CMK (cell line): ENCODE results near the gene GREB1.

Experiments
- DNase-seq: peaks from one replicate; pipeline ENCODE4 v3.0.0-alpha.2; 2010; ENCODE audit warnings: low read depth

GREB1 gene

GRCh38 chr2:11508279-11508678 is 25.6 kb upstream of the GREB1 start:
- DNase-seq: no peak

DNA sequence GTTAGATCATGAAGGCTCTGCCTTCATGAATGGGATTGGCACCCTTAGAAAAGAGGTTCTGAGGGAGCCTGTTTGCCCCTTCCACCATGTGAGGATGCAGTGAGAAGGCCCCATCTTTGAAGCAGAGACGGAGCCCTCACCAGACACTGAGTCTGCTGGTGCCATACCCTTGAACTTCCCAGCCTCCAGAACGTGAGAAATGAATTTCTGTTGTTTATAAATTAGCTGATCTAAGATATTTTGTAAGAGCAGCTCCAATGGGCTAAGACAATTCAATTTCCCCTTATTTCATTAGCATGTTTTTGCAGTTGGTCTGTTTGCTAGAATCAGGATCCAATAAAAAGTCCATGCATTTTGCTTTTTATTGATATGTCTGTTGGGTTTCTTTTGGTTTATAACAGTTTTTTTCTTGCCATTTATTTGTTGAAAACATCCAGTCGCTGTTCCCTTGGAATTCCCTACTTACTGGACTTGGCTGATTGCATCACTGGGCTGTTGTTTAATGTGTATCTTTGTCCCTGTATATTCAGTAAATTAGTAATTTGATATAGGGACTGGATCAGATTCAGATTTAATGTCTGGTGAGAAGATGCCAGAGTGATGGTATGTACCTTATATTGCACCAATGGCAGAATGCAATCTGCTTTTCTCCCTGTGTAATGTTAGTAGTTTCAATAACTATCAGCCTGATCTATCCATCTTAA is 24.0 kb upstream of the GREB1 start:
- no peak for DNase-seq

GRCh38 chr2:11512431-11512830 is 21.4 kb upstream of the GREB1 start:
- no peak for DNase-seq

GRCh38 chr2:11513319-11513718 is 20.5 kb upstream of the GREB1 start:
- DNase-seq: no peak

DNA sequence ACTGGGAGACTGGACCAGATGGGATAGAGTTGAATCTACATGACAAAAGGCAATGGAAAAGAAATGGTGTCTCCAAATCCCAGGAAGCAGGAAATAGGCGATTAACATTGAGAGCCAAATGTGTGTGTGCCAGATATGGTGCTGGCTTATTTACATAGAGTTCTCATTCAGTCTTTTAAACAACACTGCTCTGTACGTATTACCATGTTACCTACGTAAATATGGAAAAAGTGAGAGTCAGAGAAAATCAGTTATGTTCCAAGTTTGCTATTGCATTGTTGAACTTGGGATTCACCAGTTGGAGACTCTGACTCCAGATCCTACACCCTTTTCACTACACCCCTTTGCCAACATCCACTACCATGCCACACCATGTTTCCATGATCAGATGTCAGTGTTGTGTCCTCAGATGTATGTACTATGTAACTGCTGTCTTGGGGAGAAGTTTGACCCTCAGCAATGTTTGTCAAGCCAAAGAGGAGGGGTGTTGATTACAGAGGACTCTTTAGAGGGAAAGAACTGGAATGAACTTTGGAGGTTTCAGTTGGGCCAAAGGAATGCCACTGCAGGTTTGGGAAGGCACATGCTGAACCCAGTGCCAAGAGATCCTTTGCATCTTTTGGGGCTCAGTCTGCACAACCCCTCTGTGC is 19.6 kb upstream of the GREB1 start:
- no peak for DNase-seq

GRCh38 chr2:11514904-11515303 is 18.9 kb upstream of the GREB1 start:
- no peak for DNase-seq

GRCh38 chr2:11515490-11515981 is 18.3 kb upstream of the GREB1 start:
- no peak for DNase-seq

DNA sequence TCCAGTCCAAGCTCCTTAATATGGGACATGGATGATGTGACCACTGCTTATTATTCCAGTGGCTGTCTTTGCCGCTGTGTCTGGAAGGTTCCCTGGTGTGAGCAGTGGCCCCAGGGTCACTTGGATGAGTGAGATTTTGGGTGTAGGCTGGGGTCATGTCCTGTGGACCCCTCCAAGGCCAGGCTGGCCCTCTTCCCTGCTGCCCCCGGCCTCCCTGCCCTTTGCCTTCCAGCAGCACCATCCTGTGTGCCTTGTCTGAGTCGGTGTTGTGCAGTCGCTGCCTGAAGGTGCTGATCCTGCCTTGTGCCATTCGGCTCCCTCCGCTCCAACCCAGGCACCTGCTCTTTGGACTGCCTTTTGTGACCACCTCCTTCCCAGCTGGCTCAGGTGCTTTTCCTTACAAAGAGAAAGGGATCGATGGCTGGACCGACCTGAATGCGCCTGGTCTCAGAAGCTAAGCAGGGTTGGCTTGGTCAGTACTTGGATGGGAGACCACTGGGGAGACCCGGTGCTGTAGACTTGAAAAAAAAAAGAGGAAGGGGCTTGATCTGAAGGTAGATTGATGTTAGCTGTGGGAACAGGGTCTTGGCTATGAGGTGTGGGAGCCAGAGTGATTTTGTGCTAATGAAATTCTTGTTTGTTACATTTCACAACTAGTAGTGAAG is 16.7 kb upstream of the GREB1 start:
- no peak for DNase-seq

GRCh38 chr2:11517906-11518305 is 15.9 kb upstream of the GREB1 start:
- DNase-seq: no peak

GRCh38 chr2:11520092-11520693 is 13.7 kb upstream of the GREB1 start:
- no peak for DNase-seq

DNA sequence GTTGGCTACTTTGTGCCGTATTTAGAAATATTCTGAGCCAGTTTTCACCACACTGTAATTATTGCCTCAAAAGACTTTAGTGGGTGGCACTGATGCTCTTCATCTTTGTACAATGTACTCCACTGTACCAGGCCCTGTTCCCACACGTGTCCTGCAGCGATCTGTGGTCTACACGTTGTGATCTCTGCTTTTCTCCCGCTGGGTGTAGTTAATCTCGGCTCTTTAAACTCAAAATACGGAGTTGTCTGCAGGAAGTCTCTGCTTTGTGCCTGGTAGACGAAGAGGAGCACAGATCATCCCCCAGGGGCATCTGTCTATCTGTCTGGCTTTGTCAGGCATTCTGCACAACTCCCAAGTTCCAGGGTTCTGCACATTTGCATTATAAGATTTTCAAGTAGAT is 12.1 kb upstream of the GREB1 start:
- no peak for DNase-seq

GRCh38 chr2:11524470-11524869 is 9.4 kb upstream of the GREB1 start:
- DNase-seq: no peak

DNA sequence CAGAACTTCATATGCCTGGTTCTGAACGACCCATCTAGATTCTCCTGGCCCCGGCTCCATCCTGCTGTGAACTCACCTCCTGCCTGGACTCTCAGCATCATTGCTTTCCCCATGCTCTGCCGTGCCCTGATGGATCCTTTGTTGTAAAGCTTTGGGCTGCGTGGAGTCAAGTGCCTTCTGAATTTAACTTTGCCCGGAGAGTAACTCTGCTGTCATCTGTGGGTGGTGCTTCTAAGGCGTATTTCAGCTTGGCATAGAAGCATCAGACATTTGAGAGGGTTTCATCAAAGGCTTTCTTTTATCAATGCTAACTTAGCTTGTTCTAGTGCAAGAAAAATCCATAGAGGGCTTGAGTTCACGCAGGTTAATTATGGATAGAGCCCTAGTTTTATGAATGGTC is 8.1 kb upstream of the GREB1 start:
- DNase-seq: no peak

DNA sequence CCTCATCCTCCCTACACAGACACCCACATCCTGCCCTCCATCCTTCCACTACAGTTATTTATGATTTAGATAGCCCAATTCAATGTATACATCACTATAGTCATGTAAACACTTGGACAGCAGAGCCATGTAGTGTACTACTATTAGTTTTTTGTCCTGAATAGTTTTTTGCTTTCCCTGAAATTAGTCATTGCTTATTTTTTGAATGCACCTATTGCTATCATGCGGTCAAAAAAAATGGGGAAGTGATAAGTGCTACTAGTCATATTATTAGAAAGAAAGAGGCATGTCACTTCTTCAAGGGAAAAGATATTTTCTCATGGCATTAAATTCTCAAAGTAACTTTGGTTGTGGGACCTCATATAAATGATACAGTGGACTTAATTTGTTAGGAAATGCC is 6.8 kb upstream of the GREB1 start:
- no peak for DNase-seq

DNA sequence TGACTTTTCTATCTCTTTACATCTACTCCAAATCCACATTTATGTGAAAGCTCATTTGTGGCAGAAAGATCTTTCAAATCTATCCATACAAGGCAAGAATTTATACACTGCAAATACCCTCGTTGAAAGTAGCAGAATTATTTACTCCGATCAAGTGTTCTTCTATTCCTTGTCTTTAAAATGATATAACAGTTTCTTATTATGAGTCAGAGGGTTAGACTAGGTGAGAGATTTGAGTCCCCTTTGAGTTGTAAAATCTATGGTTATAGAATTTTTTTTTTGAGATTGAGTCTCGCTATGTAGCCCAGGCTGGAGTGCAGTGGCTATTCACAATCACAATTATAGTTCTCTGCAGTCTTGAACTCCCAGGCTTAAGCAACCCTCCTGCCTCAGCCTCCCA is 5.6 kb upstream of the GREB1 start:
- DNase-seq: no peak

- no peak for DNase-seq
Observed at GRCh38 chr2:11530864-11531465, 2.9 kb upstream of the GREB1 start.

GRCh38 chr2:11532416-11533055 is 1.3 kb upstream of the GREB1 start:
- no peak for DNase-seq

- no peak for DNase-seq
Observed at GRCh38 chr2:11534071-11534745, 363 bp downstream of the GREB1 start.

GRCh38 chr2:11534746-11535484 is 1.1 kb downstream of the GREB1 start:
- no peak for DNase-seq

DNA sequence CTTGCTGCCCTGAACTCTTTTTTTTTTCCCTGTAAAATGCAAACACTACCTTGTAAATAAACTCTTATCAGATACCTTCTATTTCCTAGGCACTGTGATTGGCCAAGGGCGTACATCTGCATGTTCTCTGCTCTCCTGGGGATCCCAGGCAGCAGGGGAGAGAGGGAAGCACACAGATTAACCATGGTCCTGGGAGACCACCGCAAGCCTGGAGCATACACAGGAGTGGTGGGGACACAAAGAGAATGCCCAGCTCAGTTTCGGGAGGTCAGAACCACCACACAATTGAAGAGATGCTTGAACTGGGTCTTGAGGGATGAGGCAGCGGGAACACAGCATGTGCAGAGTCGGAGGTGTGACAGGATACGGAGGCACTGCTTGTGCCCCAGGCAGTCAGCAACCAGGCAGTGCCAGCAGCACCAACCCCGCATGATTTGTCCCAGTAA is 2.1 kb downstream of the GREB1 start:
- no peak for DNase-seq

DNA sequence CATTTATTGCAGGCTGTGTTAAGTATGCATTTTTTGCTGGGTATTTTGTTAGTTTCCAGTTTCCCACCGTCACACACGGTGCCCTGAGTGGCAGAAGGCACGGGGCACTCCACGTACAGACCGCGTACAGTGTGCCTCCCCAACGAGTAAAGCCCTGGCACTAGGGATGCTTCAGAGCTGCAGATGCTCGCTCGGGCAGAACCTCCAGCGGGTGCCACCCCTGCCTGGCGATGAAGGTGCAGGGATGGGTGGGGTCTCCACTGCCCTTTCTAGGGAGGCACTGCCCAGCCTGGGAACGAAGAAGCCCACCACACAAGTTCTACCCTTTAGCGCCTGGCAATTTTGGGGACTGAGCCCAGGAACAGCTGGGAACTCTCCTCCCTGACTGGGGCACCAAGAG is 4.1 kb downstream of the GREB1 start:
- DNase-seq: no peak
